ENCODE measurements around the gene ODC1. TPM values are rescaled to one million over a fixed set of nuclear protein-coding genes. Genes with fewer than 3 reads are reported as not detected.

The ODC1 gene
- polyA plus RNA-seq, 1 experiment: 86.9 TPM

DNA sequence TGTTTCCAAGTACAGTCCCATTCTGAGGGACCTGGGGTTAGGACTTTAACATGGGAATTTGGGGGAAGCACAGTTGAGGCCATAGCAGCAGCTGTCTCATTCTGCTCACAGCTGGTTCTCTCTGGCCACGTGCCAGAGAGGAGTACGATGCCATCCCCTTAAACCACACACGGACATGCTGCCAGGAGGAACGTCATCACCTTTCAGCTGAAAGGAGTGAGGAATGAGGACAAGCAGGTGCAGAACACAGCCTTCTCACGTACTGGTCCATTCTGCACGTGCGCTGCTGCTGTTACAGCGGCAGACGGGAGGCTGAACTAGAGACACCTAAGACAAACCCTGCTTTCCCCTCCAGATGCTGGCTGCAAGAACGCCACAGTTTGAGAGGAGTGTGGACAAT, 33.5 kb downstream of the ODC1 start:
- Histone ChIP-seq H3K27me3 (ENCODE audit: control insufficient read depth, insufficient read depth, low read length) (no peaks in the 10 kb centered on the region), H3K36me3 (ENCODE audit: control insufficient read depth, insufficient read depth, low read length) (no peaks in the 10 kb centered on the region), H3K4me3 (ENCODE audit: low read depth, low read length) (no peak overlapping the region)
- POLR2A ChIA-PET: no interaction called here
- TF ChIP-seq, protein P1, sequence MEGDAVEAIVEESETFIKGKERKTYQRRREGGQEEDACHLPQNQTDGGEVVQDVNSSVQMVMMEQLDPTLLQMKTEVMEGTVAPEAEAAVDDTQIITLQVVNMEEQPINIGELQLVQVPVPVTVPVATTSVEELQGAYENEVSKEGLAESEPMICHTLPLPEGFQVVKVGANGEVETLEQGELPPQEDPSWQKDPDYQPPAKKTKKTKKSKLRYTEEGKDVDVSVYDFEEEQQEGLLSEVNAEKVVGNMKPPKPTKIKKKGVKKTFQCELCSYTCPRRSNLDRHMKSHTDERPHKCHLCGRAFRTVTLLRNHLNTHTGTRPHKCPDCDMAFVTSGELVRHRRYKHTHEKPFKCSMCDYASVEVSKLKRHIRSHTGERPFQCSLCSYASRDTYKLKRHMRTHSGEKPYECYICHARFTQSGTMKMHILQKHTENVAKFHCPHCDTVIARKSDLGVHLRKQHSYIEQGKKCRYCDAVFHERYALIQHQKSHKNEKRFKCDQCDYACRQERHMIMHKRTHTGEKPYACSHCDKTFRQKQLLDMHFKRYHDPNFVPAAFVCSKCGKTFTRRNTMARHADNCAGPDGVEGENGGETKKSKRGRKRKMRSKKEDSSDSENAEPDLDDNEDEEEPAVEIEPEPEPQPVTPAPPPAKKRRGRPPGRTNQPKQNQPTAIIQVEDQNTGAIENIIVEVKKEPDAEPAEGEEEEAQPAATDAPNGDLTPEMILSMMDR (IDR thresholded peaks at IDR 0.05; ENCODE audit: insufficient read depth, low read depth, low read length): no peak
- CTCF ChIA-PET: interaction anchor here (0.6 kb wide), 1 partner anchor 141 kb away, joined by 3 read pairs; no protein-coding TSS in a partner anchor
- no peak for DNase-seq (ENCODE audit: low read depth)

DNA sequence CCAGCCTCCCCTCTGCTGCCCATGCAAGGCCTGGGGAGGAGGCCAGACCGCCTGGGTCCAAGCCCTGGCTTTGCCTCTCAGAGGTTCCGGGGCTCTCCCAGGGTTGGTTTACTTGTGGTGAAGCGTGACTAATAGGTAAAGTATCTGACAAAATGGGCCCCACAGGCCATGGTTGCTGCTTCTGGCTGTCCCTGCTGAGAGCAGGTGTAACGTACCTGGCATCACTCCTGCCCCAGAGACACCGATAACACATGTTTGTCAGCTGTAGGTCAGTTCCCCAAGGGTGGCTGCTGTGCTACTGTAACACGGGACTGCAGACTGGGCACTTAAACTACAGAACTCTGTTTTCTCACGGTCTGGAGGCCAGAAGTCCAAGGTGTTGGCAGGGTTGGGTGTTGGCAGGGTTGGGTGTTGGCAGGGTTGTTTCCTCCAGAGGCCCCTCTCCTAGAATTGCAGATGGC, 34.1 kb downstream of the ODC1 start:
- ChIA-PET POLR2A (no interaction called here), CTCF (no interaction called here)
- Histone ChIP-seq H3K4me3 (ENCODE audit: low read depth, low read length) (no peak overlapping the region), H3K36me3 (ENCODE audit: control insufficient read depth, insufficient read depth, low read length) (no peaks in the 10 kb centered on the region), H3K27me3 (ENCODE audit: control insufficient read depth, insufficient read depth, low read length) (no peaks in the 10 kb centered on the region)
- no peak for DNase-seq (ENCODE audit: low read depth)
- TF ChIP-seq, protein P1 (IDR thresholded peaks at IDR 0.05; ENCODE audit: insufficient read depth, low read depth, low read length): no peak

- DNase-seq (ENCODE audit: low read depth): no peak
- TF ChIP-seq, protein P1 (IDR thresholded peaks at IDR 0.05; ENCODE audit: insufficient read depth, low read depth, low read length): no peak
- H3K4me3 ChIP-seq (ENCODE audit: low read depth, low read length): no peak overlapping the region
- ChIA-PET CTCF (no interaction called here), POLR2A (no interaction called here)
- H3K27me3 ChIP-seq (ENCODE audit: control insufficient read depth, insufficient read depth, low read length): no peaks in the 10 kb centered on the region
- no peaks in the 10 kb centered on the region for H3K36me3 ChIP-seq (ENCODE audit: control insufficient read depth, insufficient read depth, low read length)
Measured at GRCh38 chr2:10413503-10413902, 34.6 kb downstream of the ODC1 start.

DNA sequence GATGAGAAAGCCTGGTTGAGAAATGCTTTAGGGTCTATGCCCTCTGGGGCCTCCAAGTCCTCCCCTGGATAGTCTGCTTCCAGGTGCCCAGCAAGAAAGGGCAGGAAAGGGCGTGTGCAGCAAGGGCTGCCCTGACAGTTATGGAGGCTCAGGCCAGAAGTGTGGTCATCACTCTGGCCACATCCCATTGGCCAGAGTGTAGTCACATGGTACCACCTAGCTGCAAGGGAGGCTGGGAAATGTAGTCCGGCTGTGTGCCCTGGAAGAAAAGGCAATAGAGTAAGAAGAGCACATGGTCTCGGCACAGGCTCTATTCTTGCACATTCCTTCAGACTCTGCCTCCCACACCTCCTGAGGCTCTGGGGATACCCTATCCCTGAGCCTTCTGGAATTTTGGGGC, 35.7 kb downstream of the ODC1 start:
- no peak for DNase-seq (ENCODE audit: low read depth)
- Histone ChIP-seq H3K4me3 (ENCODE audit: low read depth, low read length) (no peak overlapping the region), H3K27me3 (ENCODE audit: control insufficient read depth, insufficient read depth, low read length) (no peaks in the 10 kb centered on the region), H3K36me3 (ENCODE audit: control insufficient read depth, insufficient read depth, low read length) (no peaks in the 10 kb centered on the region)
- CTCF ChIA-PET: no interaction called here
- TF ChIP-seq, protein P1 (IDR thresholded peaks at IDR 0.05; ENCODE audit: insufficient read depth, low read depth, low read length): no peak
- POLR2A ChIA-PET: no interaction called here

GRCh38 chr2:10411557-10411956, 36.6 kb downstream of the ODC1 start:
- Histone ChIP-seq H3K36me3 (ENCODE audit: control insufficient read depth, insufficient read depth, low read length) (no peaks in the 10 kb centered on the region), H3K27me3 (ENCODE audit: control insufficient read depth, insufficient read depth, low read length) (no peaks in the 10 kb centered on the region), H3K4me3 (ENCODE audit: low read depth, low read length) (no peak overlapping the region)
- ChIA-PET POLR2A (no interaction called here), CTCF (interaction anchor here (8.1 kb wide), 1 partner anchor 283 kb away, joined by 136 read pairs; the partner anchor contains the start of gene RRM2)
- TF ChIP-seq, protein P1 (IDR thresholded peaks at IDR 0.05; ENCODE audit: insufficient read depth, low read depth, low read length): no peak
- no peak for DNase-seq (ENCODE audit: low read depth)
